HG02642 (cell line): ENCODE measurements around the gene OR5K1.

Experiments used
- ATAC-seq: cut with Tn5 transposase; IDR thresholded peaks from one replicate; pipeline ENCODE4 v1.9.1; 2021; ENCODE audit warnings: mild to moderate bottlenecking; ENCODE audit not compliant: unreplicated experiment, poor library complexity

The OR5K1 gene

GRCh38 chr3:98513091-98513511 lies 50.1 kb downstream of the OR5K1 start:
- no peak for ATAC-seq

GRCh38 chr3:98513736-98514135 lies 50.7 kb downstream of the OR5K1 start:
- no peak for ATAC-seq

- ATAC-seq, result no peak
These were observed 51.9 kb downstream of the OR5K1 start for GRCh38 chr3:98514948-98515347.

GRCh38 chr3:98518816-98519215 lies 55.8 kb downstream of the OR5K1 start:
- no peak for ATAC-seq

GRCh38 chr3:98519351-98519750 lies 56.4 kb downstream of the OR5K1 start:
- no peak for ATAC-seq

- ATAC-seq, result peak; percentile 50
These were observed 59.0 kb downstream of the OR5K1 start for GRCh38 chr3:98521897-98522543.
